DLD1 (cell line): ENCODE results near the gene PDE8A.
"Not testable (repeated sequence)": the region's sequence is repeated elsewhere in the genome, so short reads cannot be mapped to it uniquely, and the experiment has no call there.

Experiments
- in situ Hi-C: cut with HindIII; loops from 2 replicates; pipeline ENCODE4 v1.10.0; 2017; ENCODE audit warnings: low sequenced_read_pairs

The PDE8A gene

GRCh38 chr15:85157344-85157743, 175.7 kb downstream of the PDE8A start:
- in situ Hi-C loops, result no loop called here

GRCh38 chr15:85162237-85162636, 180.6 kb downstream of the PDE8A start:
- in situ Hi-C loops, result no loop called here

GRCh38 chr15:85164841-85165466, 183.3 kb downstream of the PDE8A start:
- in situ Hi-C loops, result no loop called here

- in situ Hi-C loops, result no loop called here
Measured at GRCh38 chr15:85167568-85167967, 185.9 kb downstream of the PDE8A start.

GRCh38 chr15:85168642-85169173, 187.1 kb downstream of the PDE8A start:
- in situ Hi-C loops, result no loop called here

GRCh38 chr15:85171736-85172135, 190.1 kb downstream of the PDE8A start:
- in situ Hi-C loops, result no loop called here

- in situ Hi-C loops, result no loop called here
Measured at GRCh38 chr15:85172846-85173490, 191.3 kb downstream of the PDE8A start.

GRCh38 chr15:85173630-85174029, 192.0 kb downstream of the PDE8A start:
- in situ Hi-C loops, result not testable (repeated sequence)

- in situ Hi-C loops, result no loop called here
Measured at GRCh38 chr15:85174521-85174920, 192.9 kb downstream of the PDE8A start.

GRCh38 chr15:85177042-85177515, 195.4 kb downstream of the PDE8A start:
- in situ Hi-C loops, result not testable (repeated sequence)

GRCh38 chr15:85178308-85178707, 196.7 kb downstream of the PDE8A start:
- in situ Hi-C loops, result no loop called here

- in situ Hi-C loops, result no loop called here
Measured at GRCh38 chr15:85179700-85180099, 198.0 kb downstream of the PDE8A start.

GRCh38 chr15:85185350-85185749, 203.7 kb downstream of the PDE8A start:
- in situ Hi-C loops, result not testable (repeated sequence)

- in situ Hi-C loops, result not testable (repeated sequence)
Measured at GRCh38 chr15:85188171-85188577, 206.5 kb downstream of the PDE8A start.
